ENCODE results near the gene PLA2G2F.

PLA2G2F gene

GRCh38 chr1:20187103-20187812, 48.1 kb downstream of the PLA2G2F start:
- no peak for DNase-seq (ENCODE audit: extremely low read depth in 1 of 2, low read depth in 1 of 2)

GRCh38 chr1:20187813-20188454, 48.8 kb downstream of the PLA2G2F start:
- DNase-seq (ENCODE audit: extremely low read depth in 1 of 2, low read depth in 1 of 2) = no peak

DNA sequence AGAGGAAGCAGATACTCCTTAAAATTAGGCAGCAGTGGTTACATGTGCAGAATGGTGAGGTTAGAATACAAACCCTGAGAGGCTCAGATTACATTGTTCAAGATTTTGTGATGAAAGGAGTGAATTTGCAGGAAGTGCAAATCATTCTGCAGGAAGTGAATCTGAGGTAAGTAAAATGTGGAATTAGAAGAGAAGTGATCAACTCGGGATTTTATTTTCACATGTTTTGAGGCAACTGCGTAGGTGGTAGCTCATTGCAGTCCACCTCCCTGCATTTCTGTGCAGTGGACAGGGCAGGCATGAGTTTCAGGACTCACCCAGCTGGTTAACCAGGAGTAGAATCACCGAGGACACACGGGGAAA, 49.3 kb downstream of the PLA2G2F start:
- DNase-seq (ENCODE audit: extremely low read depth in 1 of 2, low read depth in 1 of 2) = no peak

GRCh38 chr1:20189664-20190063, 50.5 kb downstream of the PLA2G2F start:
- DNase-seq (ENCODE audit: extremely low read depth in 1 of 2, low read depth in 1 of 2) = no peak

DNA sequence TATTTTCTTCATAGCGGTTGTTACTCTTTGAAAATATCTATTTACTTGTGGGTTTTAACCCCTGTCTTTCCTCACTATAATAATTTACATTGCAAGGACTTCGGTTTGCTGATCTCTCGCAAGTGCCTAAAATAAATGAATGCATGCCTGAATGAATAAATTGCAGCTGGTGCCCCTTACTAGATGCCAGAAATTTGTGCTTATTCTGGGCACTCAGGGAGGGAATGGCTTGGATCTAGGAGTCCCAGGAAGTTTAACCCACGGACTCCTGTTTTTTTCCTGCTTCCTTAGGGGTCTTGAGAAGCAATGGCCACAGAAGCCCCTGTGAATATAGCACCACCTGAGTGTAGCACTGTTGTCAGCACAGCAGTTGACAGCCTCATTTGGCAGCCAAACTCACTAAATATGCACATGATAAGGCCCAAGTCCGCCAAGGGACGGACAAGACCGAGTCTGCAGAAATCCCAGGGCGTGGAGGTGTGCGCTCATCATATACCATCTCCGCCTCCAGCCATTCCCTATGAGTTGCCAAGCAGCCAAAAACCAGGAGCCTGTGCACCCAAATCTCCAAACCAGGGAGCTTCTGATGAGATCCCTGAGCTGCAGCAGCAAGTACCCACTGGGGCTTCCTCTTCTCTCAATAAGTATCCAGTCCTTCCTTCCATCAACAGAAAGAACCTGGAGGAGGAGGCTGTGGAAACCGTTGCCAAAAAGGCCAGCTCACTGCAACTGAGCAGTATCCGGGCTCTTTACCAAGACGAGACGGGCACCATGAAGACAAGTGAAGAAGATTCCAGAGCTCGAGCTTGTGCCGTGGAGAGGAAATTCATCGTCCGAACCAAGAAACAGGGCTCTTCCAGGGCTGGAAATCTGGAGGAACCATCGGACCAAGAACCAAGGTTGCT, 51.4 kb downstream of the PLA2G2F start:
- no peak for DNase-seq (ENCODE audit: extremely low read depth in 1 of 2, low read depth in 1 of 2)

GRCh38 chr1:20191266-20191825, 52.2 kb downstream of the PLA2G2F start:
- DNase-seq (ENCODE audit: extremely low read depth in 1 of 2, low read depth in 1 of 2) = no peak

DNA sequence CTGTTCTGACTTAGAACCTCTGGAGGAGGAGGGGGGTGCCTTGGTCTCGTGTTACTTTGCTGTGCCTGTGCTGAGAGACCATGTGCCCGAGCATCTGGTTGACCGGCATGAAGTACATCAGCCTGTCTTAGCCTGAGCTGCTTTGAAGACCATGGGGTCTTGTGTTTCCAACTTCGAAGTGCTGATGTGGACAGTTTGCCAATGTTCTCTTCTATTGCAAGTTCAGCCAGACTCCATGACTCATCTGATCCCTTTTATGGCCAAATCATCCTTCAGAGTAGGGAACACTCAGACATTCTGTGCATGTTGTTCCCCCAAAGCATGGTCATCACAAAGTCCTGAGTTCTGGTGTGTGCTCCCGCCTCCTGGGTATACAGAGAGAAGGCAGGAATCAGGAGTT, 53.2 kb downstream of the PLA2G2F start:
- no peak for DNase-seq (ENCODE audit: extremely low read depth in 1 of 2, low read depth in 1 of 2)

- no peak for DNase-seq (ENCODE audit: extremely low read depth in 1 of 2, low read depth in 1 of 2)
These were observed 53.8 kb downstream of the PLA2G2F start for GRCh38 chr1:20192871-20193411.

- DNase-seq (ENCODE audit: extremely low read depth in 1 of 2, low read depth in 1 of 2) = no peak
These were observed 55.1 kb downstream of the PLA2G2F start for GRCh38 chr1:20194224-20194623.

DNA sequence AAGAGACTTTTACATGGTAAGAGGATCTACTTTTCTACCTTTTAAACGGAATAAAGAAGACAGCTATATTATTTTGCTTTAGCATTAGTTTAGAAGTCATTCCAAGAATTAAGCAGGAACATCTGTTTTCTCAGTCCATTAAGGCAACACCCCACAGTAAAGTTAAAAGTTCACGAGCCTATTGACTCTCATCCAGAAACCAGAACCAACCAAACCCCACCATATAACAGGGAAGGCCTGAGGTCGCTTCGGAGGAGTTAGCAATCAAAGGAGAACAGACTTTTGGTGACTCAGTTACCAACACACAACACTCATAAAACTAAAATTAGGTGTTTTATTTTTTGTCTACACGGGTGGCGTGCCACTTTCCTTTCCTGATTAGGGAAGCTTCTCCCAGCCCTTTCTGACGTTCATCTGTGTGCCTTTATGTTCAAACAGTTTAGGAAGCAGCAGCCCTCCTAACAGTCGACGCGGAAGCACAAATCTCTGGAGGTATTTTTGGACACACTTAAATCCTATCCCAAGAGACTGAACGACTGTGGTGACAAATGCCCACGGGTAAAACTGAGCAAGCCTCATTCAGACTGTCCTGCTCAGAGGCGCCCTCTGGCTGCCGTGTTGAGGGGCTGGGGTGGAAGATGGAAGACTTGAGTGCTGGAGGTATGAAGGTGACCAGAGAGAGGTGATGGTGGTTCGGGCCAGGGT, 55.8 kb downstream of the PLA2G2F start:
- peak in 1 of 2 donors; percentile 54 for DNase-seq (ENCODE audit: extremely low read depth in 1 of 2, low read depth in 1 of 2)

DNA sequence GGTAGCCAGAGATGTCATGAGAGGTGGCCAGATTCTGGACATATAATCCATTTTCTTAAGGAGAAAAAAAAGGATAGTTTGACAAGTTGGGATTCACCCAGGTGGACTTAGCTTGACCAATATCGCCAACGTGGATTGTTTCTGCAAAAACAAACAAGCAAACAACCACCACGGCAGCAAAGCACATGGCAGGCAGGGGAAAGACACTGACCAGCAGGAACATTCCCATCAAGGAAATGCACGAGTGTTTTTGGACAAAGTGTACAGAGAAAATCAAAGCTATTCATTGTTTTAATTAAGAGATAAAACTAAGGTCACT, 56.3 kb downstream of the PLA2G2F start:
- no peak for DNase-seq (ENCODE audit: extremely low read depth in 1 of 2, low read depth in 1 of 2)

- no peak for DNase-seq (ENCODE audit: extremely low read depth in 1 of 2, low read depth in 1 of 2)
These were observed 58.2 kb downstream of the PLA2G2F start for GRCh38 chr1:20197329-20197791.

DNA sequence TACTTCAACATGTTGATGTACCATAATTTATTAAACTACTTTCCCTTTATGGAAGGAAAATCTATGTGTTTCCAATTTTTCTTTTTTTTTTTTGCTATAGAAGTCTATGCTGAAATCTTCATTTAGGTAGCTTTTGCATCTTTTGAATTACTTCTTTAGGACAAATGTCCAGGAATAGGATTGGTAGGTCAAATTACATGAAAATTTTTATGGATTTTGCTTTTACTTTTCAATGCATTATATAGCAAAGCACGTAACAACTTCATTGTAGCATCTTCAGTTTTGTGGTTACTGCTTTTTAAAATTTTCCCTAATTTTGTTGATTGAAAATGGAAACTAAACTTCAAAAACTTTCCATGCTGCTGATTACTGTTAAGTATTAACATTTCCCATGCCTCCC, 59.2 kb downstream of the PLA2G2F start:
- no peak for DNase-seq (ENCODE audit: extremely low read depth in 1 of 2, low read depth in 1 of 2)

DNA sequence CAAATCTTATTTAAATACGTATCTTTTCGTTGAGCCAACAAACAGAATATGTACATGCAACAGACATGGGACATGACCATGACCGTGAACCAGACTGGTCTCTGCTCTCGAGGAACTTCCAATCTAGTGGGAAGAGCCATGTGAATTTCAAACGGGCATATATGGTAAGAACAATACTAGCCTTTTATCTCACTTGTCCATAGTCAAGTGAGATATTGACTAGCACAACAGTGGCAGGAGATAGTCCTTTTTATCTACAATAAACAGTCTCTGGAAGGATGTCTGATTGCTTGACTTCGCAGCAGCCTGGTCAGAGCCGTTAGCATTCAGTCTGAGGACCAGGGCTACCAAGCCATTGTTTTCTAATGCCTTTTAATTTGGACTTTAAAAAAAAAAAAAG, 59.8 kb downstream of the PLA2G2F start:
- DNase-seq (ENCODE audit: extremely low read depth in 1 of 2, low read depth in 1 of 2) = no peak

- no peak for DNase-seq (ENCODE audit: extremely low read depth in 1 of 2, low read depth in 1 of 2)
These were observed 60.3 kb downstream of the PLA2G2F start for GRCh38 chr1:20199403-20199802.

- no peak for DNase-seq (ENCODE audit: extremely low read depth in 1 of 2, low read depth in 1 of 2)
These were observed 60.7 kb downstream of the PLA2G2F start for GRCh38 chr1:20199840-20200239.

All from activated CD8-positive, alpha-beta memory T cell treated with anti-CD3 and anti-CD28 coated beads for 1 hour (primary cell).